ENCODE data around the gene CLSTN2.

The CLSTN2 gene

DNA sequence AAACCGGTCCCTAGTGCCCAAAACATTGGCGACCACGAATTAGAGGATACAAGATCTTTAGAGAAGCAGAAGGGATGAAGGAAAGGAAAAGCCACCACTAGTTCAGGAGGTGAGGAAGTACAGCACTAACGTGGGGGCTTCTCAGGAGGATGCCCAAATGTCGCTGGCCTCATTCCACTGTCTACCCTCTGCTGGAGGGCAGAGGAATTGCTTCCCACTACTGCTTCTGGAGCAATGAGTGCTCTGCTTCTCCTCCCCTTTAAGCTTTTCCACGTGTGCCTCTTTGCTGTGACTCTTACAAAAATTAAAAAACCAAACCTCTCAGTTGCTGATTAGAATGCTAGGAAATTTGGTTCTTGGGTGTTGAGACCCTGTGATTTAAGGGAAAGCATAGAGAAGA is 281.3 kb downstream of the CLSTN2 start:
- TF ChIP-seq POLR2A (IDR thresholded peaks at IDR 0.05; ENCODE audit: low read depth, low read length), result no peak
- peak; percentile 14 for DNase-seq (ENCODE audit: insufficient read length, low spot score)
- FAIRE-seq, result no peak

DNA sequence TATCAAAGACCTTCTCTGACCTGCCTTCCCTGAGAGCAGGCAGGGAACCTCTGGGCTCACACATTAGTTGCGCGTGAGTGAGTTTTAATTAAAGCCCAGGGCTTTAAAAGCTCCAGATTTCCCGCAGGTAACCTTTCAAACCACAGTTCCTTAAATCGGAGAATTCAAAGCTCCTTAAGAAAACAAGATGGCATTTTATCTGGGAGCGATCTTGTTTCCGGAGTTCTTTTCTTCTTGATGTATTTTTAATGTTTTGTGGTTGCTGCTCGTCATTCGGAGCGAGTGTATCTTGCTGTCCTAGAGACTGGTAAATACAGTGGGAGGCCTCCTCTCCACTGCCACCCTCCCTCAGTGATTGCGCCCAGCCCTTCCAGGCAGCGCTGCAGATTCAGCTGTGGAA is 284.3 kb downstream of the CLSTN2 start:
- DNase-seq (ENCODE audit: insufficient read length, low spot score) (no peak), FAIRE-seq (no peak)
- no peak for TF ChIP-seq POLR2A (IDR thresholded peaks at IDR 0.05; ENCODE audit: low read depth, low read length)

DNA sequence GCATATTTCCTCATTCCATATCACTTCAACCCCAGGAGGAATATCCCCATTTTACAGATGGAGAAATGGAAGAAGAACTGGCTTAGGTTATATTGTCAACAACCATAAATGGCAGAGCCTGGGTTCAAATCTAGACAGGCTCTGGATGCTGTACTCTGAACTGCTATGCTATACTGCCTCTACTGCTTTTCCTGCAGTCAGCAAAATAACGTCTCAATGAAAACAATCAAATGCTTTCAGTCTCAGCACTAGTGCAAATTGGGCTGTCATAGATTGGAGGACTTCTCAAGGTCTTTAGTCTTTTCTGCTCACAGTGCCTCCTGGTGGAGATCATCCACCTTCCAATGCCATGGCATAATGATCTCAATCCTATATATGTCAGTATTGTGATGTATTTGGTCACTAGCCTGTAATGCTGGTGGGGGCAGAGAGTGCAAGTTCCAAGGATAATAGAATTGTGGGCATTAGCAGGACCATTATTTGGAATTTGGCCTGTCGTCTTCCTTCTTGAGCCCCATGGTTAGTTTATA is 285.0 kb downstream of the CLSTN2 start:
- no peak for FAIRE-seq
- no peak for TF ChIP-seq POLR2A (IDR thresholded peaks at IDR 0.05; ENCODE audit: low read depth, low read length)
- DNase-seq (ENCODE audit: insufficient read length, low spot score), result no peak

DNA sequence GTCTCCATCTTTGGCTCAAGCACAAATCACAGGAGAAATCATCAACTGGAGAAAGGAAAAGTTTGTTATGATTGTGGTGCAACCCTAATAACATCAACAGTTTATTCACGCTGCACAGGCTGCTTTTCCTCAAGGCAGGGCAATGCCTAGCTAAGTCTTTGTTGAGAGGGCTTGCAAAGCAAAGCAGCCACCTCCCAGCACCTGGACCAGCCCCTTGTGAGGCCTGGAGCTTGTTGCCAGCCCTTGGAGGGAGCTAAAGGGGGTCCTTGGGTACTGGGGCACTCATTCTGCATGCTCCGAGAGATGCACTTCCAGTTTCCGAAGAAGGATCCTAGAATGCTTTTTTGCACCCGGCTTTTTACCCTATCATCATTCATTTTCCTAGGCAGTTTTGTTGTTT is 288.2 kb downstream of the CLSTN2 start:
- DNase-seq (ENCODE audit: insufficient read length, low spot score), result no peak
- no peak for FAIRE-seq
- TF ChIP-seq POLR2A (IDR thresholded peaks at IDR 0.05; ENCODE audit: low read depth, low read length), result no peak

DNA sequence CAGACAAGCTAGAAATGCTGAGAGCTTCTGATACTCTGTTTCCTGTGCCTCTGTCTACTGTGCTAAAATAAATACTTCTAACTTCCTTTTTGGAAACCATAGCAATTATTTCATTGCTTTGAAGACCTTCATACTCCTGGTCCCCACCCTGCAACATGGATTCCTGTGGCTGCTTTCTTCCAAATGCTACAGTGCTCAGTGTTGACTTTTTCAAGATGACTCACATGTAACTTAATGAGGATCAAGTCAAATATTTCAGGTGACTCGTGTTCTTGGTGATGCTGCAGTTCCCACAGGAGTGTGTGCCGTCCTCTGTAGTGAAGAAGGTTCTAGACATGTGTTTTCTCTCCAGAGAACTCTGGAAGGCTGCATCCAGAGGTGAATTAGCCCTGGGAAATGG is 288.6 kb downstream of the CLSTN2 start:
- no peak for TF ChIP-seq POLR2A (IDR thresholded peaks at IDR 0.05; ENCODE audit: low read depth, low read length)
- FAIRE-seq (no peak), DNase-seq (ENCODE audit: insufficient read length, low spot score) (no peak)

DNA sequence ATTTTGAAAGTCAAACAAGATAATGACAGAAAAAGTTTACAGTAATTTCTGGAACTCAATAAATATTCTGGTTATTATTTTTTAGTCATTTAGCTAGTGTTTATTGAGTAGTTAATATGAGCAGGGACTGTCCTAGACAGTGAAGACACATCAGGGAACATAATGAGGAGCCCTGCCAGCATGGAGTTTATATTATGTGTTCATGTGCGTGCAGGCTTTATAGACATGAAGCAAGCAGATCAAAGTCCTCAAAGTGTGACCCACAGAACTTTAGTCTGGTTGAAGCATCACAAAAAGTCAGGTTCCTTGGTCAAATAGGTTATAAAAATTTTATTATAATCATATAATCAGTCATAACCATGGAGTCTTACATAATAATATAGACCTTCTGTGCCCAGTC is 289.3 kb downstream of the CLSTN2 start:
- DNase-seq (ENCODE audit: insufficient read length, low spot score), result no peak
- TF ChIP-seq POLR2A (IDR thresholded peaks at IDR 0.05; ENCODE audit: low read depth, low read length), result no peak
- no peak for FAIRE-seq

DNA sequence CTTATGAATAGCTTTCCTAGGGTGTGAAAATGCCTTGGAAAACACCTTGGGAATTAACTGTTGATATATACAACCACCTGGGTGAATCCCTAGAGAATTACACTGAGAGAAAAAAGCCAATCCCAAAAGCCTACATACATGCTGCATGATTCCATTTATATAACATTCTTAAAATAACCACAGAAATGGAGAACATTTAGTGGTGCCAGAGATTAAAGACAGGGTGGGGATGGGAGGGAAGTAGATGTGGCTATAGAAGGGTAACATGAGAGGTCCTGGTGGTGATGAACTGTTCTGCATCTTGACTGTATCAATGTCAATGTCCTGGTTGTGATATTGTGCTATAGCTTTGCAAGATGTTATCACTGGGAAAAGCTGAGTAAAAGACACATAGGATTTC is 291.0 kb downstream of the CLSTN2 start:
- no peak for DNase-seq (ENCODE audit: insufficient read length, low spot score)
- FAIRE-seq, result no peak
- TF ChIP-seq POLR2A (IDR thresholded peaks at IDR 0.05; ENCODE audit: low read depth, low read length), result no peak

DNA sequence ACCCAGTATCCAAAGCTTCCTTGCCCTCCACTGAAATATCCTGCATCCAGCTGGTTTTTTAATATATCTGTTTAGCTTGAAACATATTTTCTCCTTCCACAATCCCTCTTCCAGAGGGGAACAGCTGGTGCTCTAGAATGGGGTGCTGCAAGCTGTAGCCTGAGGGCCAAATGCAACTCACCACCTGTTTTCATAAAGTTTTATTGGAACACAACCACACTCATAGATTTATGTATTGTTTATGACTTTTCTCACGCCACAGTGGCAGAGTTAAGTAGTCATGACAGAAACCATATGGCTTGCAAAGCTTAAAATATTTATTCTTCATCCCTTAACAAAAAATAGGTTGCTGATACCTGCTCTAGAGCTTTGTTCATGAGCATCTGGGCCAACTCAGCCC is 298.7 kb downstream of the CLSTN2 start:
- TF ChIP-seq POLR2A (IDR thresholded peaks at IDR 0.05; ENCODE audit: low read depth, low read length), result no peak
- FAIRE-seq (no peak), DNase-seq (ENCODE audit: insufficient read length, low spot score) (no peak)

DNA sequence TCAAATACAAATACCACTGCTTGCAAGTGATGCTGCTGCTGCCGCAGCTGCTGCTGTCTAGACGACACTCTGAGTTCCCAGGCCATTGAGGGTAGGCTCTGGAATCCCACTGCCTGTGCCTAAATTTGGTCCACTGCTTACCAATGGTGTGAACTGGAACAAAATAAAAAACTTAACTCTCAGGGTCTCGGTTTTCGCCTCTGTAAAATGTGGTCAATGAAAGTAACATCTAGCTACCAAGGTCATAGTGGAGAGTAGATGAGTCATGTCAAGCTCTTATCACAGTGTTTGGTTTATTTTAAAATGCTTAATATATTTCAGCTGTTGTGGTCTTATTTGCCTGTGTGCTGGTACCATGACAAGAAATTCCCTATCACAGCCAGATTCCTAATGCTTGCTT is 299.3 kb downstream of the CLSTN2 start:
- no peak for TF ChIP-seq POLR2A (IDR thresholded peaks at IDR 0.05; ENCODE audit: low read depth, low read length)
- no peak for DNase-seq (ENCODE audit: insufficient read length, low spot score)
- FAIRE-seq, result no peak

DNA sequence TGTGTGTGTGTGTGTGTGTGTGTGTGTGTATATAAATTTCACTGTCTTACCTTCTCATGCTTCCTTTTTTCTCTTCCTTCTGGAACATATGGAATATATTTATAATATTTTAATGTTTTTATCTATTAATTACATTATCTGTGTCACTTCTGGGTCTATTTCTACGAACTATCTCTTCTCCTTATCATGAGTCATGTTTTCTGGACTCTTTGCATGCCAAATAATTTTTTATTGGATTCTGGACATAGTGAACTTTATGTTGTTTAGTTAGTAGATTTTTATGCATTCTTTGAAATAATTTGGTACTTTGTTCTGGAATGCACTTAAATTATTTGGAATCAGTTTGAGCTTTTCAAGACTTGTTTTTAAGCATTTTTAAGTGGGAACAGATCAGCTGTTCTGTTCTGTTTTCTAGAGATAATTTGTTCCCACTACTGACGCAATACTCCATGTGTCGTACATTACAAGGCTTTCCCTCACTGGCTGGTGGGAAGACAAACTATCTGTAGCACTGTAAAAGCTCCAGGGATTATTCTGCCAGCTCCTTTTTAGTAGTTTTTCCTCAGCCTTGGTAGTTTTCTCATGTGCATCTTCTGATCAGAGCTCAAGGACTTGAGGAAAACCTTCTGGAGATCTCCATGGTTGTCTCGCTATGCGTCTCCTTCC is 302.0 kb downstream of the CLSTN2 start:
- TF ChIP-seq POLR2A (IDR thresholded peaks at IDR 0.05; ENCODE audit: low read depth, low read length), result no peak
- DNase-seq (ENCODE audit: insufficient read length, low spot score) (no peak), FAIRE-seq (no peak)

DNA sequence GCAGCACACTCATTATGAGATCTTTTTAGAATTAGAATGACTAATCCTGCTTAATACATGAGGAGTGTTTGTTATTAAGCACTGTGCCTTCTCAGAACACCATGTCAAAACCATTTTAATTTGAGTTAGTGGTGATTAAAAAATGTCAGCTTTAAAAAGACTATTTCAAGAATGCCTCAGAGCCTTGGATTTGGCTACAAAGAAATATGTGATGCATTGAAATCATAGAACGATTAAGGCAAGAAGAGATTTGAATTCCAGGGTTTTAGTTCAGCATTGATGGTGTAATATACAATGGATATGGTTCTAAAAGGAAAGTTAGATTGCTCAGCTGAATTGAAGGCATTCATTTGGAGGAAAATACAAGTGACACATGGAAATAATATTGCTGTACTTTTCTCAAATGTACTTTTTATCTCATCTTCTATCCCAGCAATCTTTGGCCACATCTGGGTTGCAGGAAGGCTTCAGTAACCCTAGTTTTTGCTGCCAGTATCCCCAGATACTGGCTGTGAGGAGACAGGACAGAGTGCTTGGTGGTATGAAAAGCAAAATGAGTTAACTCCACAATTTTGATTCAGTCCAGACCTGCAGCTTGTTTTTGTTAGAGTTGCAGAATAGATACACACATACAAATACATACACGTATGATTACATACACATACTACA is 303.8 kb downstream of the CLSTN2 start:
- FAIRE-seq (no peak), DNase-seq (ENCODE audit: insufficient read length, low spot score) (no peak)
- no peak for TF ChIP-seq POLR2A (IDR thresholded peaks at IDR 0.05; ENCODE audit: low read depth, low read length)

DNA sequence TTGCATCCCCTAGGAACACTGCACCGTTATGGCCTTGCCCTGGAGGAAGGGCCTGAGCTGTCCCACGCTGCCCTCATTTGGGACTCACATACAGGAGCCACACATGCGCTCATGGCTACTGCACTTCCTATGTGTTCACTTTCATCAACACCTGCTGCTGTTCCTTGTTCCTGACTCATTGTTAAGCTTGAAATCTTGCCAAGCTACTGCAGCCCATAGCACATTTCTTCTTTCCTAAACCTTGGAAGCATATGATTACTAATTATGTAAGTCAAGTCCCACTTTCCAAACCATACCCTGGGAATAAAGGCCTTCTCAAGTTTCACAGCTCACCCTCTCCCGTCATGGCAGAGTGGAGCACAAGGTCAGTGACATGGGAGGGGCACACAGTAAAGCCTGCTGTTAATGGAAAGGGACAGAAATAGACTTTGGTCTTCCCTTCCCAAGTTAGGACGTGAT is 307.9 kb downstream of the CLSTN2 start:
- DNase-seq (ENCODE audit: insufficient read length, low spot score) (no peak), FAIRE-seq (no peak)
- TF ChIP-seq POLR2A (IDR thresholded peaks at IDR 0.05; ENCODE audit: low read depth, low read length), result no peak

DNA sequence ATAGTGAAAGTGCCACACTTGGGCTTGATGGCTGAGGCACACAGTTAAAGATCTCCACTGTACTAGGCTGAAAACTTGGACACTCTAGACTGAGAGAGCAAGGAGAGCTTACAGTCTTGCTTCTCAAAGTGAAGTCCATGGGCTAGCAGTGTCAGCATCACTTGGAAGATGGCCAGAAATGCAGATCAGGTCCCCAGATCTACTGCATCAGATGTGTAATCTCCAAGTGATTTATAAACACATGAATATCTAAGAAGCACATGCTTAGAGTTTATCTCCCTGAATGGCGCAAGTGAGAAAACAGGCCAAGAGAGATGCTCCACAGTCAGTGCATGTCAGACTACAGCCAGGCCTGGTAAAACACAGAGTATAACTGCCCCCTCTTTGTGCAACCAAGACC is 308.6 kb downstream of the CLSTN2 start:
- DNase-seq (ENCODE audit: insufficient read length, low spot score), result no peak
- no peak for FAIRE-seq
- TF ChIP-seq POLR2A (IDR thresholded peaks at IDR 0.05; ENCODE audit: low read depth, low read length), result no peak

DNA sequence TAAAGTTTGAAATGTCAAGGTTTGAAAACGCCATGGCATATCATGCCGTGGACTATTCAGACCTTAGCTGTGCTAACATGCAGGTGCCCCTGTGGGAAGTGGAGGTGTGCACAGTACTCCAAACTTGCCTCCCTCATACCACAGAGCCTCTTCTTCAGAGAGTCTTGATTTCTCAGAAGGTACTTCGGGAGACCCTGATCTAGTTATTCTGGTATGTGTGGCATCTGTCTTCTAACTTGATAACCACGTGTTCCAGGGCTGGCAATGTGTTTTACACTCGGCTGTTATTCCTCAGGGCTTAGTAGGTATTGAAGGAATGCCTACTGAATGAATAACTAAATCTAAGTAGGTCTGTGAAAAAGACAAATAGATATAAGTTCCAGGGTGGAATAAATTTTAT is 309.9 kb downstream of the CLSTN2 start:
- no peak for FAIRE-seq
- TF ChIP-seq POLR2A (IDR thresholded peaks at IDR 0.05; ENCODE audit: low read depth, low read length), result no peak
- DNase-seq (ENCODE audit: insufficient read length, low spot score), result no peak

DNA sequence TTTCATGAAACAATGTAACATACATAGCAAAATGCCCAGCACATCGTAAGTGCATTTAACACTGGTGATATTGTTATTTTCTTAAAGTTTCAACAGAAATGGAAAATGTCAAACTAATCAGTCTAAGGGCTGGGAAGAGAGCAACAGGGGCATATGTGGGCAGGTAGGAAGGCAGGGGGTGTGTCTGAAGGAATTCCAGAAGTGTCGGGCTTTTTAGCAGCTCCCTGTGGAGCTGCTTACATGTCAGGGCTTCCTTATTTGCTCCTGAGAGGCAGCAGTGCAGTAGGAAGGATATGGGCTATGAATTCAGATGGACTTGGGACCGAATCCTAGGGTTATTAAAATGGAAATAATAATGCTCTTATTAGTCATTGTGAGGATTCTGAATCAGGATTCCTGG is 311.6 kb downstream of the CLSTN2 start:
- FAIRE-seq (no peak), DNase-seq (ENCODE audit: insufficient read length, low spot score) (no peak)
- TF ChIP-seq POLR2A (IDR thresholded peaks at IDR 0.05; ENCODE audit: low read depth, low read length), result no peak

All from H54 (cell line).